ENCODE measurements around the gene AATF.
"Not testable (repeated sequence)": the region's sequence is repeated elsewhere in the genome, so short reads cannot be mapped to it uniquely, and the experiment has no call there.

Gene AATF

DNA sequence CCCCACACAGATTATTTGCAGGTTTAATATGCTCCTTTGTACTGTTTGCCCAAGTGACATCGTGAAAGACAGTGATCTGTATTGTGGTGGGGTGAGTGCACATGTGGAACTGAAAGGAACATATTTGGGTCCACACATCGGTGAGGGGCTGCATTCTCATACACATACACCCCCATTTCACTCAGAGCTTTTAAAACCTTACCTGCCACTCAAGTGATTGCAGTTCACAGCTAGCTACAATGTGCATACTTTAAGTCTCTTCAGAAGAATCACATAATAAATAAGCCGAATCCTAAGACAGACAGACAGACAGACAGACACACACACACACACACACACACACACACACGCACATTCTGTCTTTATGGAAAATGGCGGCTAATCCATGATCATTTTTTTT, 102.6 kb downstream of the AATF start:
- no peak for DNase-seq

DNA sequence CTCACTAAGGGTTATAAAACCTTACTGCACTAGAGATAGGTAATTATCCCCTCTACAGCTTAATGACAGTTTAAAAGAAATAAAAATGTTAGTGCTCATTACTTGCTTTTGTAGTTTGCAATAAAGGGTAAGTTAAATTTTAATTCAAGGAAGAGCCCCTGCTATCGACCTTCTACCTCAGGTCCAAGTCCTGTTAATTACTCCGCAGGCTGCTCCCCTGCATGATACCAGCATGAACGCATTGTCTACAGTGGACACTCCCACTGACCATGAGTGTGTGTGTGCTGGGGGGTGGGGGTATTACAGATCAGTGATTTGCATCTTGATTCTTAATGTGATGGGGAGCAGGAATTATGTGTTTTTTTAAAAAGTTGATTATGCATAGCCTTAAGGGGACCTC, 103.1 kb downstream of the AATF start:
- no peak for DNase-seq

DNA sequence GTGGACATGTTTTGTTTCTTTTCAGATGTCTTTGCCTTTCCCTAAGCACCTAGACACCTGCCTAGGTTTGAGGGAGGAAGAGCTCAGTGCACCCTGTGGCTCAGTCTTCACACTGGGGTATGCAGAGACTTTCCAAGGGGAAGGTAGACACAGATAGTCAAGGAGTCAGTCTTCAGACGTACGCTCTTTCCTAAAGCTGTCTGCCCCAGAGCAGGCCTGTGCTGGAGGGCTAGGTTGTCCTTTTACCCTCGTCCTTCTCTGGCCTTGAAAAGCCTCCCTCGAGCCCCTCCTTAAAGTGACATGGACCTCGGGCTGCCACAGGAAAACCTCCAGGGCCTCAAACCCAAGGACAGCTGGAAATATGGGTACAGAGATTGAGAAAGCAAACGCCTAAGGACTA, 103.7 kb downstream of the AATF start:
- DNase-seq, result no peak

DNA sequence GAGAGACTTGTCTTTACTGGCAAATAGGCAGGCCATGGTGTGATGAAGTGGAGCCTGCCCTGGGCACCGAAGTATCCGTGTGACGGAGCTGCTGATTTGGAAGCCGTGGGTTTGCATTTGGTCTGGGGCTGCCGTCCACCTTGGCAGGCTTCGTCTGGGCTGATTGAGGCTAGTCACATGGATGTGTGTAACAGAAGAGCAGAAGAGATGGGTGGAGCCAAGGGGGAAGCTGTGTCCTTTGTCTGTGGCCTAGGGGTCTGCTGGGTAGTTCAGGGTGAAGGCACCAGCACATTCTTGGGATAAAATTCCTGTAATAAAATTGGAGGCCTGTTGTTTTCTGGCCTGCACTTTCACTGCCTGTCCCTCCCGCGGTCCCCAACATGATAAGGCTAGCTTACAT, 106.1 kb downstream of the AATF start:
- DNase-seq, result no peak

DNA sequence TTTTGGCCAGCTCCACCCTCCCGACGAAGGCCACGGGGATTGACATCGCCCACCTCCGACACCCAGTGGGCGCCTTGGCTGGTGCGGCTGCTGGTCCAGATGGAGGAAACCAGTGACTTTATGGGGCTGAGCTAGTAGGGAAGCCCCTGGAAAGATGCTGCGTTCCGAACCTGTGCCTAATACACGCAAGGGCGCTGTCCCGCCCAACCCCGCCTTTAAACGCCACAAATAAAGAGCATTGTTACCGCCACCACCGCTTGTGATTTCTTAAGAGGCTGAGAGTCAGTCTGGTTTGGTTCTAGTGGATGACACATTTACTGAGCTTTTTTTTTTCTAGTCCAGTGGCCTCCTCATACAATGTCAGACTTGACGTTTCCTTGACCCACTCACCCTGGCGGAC, 107.9 kb downstream of the AATF start:
- DNase-seq, result no peak

DNA sequence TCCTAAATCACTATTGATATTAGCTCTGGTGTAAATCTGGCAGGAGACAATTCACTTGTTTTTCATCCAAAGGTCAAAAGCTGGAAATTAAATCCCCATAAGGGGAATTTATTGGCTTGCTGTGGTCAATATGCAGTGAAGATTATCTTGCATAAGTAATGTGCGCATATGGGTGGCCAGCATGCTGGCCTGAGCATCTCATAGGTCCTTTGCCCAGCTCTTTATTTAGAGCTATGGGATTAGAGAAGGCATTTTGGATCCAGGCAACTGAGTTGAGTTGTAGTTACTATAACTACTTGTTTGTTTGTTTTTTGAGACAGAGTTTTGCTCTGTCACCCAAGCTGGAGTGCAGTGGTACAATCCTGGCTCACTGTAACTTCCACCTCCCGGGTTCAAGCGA, 110.7 kb downstream of the AATF start:
- no peak for DNase-seq

DNA sequence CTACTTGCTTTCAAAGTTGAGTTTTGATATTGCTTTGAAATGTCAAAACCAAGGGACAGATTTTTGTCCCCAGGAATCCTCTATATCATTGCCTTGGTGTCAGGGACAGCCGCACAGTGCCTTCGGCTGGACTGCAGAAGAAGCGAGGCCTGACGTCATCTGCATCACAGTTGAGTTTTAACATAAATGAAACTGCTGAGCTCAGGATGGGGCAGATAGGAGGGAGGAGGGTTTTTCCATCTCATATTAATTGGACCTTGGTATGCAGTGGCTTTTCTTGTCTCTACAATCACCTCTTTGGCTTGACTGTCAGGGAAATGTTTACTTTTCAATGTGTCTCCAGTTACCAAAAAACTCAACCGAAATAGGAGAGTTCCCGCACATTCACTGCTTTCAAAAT, 111.3 kb downstream of the AATF start:
- DNase-seq, result no peak

DNA sequence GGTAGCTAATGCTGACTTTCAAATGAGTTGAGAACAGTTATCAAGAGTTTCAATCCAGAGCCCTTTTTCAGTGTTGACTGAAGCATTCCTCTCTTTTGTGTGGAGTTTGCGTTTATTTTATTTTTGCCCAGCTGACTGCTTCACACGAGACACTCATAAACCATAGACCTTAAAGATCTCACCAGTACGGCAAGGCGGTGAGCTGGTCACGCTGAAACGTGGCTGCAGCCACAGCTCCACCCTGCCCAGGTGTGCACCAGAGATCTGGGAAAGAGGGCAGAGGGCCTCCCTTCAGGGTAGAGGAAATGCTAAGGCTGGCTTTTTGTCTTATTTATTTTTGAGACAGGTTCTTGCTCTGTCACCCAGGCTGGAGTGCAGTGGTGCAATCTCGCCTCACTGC, 112.2 kb downstream of the AATF start:
- no peak for DNase-seq

DNA sequence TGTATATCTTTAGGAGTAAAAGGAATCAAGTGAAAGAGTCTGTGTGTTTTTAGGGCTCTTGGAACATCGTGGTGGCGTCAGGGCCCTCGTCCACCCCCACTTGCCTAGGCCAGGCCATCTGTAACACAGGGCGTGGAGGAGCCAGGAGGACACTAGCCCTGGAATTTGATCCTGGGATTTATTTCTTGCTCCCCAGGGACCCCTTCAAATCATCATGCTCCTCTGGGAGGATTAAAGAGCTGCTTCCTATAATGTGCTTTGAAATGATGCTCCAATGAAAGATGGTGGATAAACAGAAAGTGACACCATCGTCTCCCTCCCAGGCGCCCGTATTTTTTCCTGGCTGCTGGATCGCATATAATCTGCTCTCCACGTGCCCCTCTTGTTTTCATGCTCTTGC, 113.3 kb downstream of the AATF start:
- no peak for DNase-seq

DNA sequence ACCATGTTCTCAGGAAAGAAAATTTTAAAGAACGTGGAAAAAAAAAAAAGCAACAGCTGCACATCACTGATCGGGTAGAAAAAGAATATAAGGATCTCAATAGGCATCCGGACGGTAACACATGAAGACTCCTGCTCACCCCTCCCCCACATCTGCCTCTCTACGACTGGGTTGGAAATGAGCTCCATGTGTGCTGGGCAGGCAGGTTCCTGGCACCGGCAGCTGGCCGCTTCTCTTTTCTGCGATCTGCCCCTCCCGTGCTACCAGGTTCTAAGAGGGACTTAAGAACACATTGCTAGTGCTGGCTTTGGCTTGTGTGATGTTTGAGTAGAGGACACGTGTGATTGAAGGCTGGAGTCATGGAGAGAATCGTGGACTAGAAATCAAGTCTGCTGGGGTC, 115.5 kb downstream of the AATF start:
- DNase-seq, result no peak

DNA sequence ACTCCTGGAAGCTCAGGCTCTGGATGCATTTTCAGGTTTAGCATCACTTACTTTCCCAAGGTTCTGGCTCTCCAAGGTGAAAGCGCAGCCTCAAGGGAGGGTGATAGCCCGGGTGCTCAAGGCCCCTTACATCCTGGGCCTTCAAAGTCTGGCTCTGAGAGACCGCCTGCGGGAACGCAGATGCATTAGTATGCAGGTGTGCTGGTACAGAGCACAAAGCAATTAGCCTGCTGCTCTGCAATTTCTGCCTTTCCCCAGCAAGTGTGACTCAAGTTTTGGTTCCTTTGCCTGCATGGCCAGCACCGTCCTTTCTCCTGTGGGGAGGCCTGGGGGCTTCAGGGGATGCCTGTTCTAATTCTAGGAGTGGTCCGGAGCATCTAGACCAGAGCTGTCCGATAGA, 116.2 kb downstream of the AATF start:
- DNase-seq, result no peak

DNA sequence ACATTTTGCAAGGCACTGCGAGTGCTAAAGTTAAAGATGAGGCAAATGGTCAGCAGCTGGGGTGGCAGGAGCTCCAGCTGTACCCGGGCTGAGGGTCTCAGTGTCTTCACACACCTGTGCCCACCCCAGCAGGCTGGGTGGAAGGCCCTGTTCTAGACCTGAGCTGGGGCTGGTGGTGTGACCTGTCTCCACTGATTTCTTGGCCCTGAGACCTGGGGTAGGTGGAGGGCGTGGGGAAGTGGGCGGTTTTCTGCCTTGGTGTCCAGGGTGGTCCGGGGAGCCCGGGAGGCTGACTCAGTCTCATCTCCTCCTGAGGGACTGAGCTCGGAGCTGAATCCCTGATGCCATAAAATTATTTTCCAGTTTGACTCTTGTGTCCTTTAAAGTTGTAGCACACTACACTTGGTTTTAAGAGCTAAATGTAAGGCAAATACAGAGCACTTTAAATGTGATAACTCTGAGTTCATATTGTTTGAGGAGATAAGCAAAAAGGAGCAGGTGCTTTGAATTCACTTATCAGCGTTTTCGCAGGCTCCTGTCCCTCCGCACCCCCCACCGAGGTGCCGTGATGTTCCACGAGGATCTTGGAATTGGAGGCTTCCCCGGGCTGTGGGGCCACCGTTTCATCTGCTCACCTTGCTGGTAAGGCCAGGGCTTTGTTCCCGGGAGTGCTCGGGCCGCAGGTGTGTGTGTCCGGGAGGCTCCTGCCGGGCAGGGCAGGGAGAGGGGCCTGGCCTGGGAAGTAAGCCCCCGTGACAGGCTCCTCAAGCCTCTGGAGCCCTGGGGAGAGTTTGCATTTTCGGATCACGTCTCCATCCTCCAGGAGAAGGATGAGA, 117.0 kb downstream of the AATF start:
- DNase-seq, result no peak

DNA sequence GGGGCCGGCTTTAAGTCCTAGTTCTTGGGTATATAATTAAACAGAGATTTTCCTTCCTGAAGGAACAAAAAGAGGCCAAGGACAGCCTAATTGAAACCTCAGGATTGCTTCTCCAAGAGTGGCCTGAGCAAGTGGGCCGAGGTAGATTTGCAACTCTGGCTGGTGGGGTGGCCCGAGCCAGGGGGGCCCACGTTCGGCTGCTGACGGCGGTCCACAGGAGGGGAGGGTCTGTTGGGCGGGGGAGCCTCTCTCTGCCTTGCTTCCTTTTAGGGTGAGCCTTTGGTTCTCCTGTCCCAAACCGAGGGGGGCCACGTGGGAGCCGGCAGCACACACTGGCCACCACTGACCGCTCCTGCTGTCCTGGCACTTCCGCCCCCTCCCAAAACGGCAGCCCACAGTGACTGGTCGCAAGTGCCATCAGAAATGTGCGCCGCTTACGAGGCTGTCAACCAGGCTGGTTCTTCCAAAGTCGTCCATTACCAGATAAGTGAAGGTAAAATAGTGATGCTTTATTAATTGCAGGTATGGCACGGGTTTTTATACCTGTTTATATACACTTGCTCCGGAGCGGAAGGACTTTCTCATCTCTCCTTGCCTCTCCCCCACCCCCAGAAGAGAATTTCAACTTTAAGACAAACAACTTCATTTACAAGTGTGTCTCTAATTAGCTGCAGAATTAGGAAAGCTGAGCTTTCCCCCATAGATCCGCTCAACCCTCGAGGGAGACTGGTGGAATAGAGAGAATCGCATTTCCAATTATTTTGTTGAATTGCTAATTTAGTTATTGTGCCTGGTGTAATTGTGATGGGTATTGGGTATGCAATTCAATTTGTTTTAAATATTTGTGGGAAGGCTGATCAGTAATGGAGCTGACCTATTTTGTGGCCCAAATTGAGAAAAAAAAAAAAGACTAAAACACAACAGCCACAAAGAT, 117.8 kb downstream of the AATF start:
- no peak for DNase-seq

DNA sequence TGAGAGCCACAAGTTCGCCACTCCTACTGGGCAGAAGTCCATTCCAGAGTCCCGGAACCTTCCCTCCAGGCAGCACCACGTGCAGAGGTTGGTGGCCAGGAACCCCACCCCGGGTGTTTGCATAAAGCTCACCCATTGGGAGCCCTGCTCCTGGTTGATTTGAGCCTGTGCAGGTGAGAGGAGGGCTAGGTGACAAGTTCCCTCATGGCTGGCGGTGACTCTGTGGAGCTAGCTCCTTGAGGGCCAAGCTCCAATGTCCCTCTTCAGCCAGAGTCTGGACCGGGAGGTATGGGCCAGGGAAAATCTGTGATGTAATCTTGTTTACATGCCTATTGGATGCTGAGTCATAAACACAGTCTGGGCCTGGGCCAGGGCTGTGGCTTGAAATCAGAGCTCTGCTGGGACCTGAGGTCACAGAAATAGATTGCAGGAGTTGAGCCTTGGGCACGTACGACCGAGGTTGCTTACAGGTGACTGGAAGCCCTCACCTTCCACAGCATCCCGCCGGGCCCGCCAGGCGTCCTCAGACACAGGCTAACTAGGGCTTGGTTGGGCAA, 118.9 kb downstream of the AATF start:
- no peak for DNase-seq

DNA sequence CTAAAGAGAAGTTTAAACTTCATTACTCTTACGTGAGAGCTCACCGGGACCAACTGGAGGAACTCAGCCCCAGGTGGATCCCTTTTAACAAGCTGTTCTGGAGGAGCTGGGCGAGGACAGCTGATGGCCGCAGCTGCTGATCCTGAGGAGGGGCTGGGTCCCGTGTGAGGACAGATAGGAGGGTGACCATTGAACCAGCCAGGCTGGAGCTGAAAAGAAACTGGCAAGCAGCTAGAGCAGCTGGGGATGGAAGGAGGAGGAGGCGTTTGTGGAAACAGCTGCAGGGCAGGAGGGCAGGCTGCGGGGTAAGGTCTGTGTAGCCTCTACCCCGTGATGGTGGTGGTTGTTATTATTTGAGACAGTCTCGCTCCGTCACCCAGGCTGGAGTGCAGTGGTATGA, 119.5 kb downstream of the AATF start:
- no peak for DNase-seq

DNA sequence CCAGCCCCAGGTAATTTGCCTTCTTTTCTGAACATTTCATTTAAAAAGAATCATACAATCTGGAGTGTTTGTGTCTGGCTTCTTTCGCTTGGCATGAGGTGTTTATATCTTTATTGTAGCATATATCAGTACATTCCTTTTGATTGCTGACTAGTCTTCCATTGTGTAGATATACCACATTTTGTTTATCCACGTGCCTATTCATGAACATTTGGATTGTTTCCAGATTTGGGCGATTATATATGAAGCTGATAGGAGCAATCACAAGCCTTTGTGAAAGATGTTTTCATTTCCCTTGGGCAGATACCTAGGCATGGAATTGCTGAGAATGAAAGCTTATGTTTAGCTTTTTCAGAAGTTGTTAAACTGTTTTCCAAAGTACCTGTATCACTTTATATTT, 120.3 kb downstream of the AATF start:
- DNase-seq, result no peak

DNA sequence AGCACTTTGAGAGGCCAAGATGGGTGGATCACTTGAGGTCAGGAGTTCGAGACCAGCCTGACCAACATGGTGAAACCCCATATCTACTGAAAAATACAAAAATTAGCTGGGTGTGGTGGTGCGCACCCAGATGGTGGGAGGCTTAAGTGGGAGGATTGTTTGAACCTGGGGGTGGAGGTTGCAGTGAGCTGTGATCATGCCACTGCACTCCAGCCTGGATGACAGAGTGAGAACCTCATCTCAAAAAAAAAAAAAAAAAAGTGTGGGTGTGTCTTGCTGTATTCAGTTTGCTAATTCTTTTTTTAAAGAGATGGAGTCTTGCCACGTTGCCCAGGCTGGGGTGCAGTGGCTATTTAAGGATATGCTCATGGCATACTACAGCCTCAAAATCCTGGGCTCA, 124.7 kb downstream of the AATF start:
- DNase-seq, result not testable (repeated sequence)

DNA sequence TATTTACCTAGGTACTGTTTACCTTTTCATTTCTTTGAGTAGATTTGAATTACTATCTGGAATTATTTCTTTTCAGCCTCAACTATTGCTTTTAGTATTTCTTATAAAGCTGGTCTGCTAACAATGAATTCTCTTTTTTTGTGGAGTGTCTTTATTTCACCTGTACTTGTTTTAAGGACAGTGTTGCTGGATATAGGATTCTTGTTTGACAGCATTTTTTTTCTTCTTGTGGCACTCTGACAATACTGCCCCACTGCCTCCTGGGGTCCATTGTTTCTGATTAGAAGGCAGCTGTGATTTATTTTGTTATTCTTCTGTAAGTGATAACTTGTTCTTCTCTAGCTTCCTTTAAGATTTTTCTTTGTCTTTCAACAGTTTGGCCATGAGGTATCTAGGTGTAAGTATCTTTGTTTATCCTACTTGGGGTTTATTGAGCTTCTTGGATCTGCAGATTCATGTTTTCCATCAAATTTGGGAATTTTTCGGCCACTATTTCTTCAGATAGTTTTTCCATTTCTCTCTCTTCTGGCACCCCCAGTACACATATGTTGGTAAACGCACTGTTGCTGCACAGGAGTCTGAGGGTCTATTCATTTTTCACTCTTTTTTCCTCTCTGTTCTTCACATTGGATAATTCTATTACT, 130.4 kb downstream of the AATF start:
- no peak for DNase-seq

DNA sequence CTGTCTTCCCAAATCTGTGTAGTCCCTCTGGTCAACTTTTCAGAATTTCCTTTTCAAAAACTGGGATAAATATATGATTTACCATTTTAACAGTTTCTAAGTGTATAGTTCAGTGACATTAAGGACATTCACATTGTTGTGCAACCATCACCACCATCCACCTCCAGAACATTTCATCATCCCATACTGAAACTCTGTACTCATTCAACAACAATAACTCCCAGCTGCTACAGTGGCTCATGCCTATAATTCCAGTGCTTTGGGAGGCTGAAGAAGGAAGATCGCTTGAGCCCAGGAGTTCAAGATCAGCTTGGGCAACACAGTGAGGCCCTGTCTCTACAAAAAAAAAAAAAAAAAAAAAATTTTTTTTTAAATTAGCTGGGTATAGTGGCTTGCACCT, 131.0 kb downstream of the AATF start:
- no peak for DNase-seq

DNA sequence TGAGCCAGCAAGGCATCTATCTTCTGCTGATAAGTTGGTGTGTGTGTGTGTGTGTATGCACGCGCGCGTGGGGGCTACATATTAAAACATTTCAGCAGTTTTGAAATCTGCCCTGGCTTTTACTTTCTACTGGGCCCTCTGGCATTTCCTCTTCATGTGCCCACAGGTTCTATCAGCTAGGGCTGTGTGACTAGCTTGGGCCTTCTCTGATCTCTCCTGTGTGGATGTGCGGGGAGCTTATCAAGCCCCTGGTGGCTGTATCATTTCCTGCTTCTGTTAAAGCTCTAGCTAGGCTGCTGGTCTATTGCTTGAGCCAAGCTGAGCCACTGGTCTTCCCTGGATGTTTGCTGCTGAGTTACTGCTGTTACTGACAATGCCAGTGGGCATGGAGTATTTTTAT, 132.5 kb downstream of the AATF start:
- no peak for DNase-seq

DNA sequence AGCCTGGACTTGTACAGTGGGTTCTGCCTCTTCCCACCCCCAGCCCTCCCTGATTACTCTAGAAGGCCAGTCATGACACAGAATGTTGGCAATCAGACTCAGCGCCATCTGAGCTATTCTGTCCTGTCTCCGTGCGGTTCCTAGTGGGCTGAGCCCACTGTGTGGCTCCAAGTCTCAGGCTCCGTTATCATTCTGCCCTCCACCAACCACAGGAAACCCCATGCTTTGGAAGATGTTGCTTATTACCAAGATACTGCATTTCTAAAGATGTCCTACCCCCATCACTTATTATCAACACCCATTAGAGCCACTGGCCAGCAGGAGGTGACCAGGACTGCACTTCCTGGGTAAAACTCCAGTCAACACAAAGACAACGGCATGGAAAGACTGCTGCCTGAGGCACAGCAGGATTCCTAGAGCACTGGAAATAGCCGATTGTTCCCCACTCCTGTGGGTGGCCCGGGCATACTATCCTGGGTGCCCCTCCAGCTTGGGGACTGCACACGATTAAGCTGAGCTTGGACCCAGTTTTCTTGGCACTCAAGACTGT, 133.6 kb downstream of the AATF start:
- DNase-seq, result no peak

DNA sequence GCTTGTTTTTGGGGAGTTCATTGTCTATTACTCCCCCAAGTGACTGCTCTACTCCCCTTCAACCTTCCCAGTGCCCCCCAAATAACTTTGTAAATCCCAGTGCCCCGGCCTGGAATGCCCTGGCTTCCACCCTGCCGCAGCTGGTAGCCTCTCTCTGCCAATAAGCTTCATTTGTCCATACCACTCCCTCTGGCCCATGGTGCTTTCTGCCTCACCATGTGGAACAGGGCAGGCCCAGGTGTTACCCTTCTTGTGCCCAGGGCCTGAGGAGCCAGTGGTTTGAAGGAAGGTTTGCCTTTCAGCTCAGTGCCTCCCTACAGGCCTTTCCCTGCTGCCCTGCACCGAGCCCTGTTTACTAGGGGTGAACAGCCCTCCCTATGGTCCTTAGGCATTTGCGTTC, 134.2 kb downstream of the AATF start:
- DNase-seq, result no peak

DNA sequence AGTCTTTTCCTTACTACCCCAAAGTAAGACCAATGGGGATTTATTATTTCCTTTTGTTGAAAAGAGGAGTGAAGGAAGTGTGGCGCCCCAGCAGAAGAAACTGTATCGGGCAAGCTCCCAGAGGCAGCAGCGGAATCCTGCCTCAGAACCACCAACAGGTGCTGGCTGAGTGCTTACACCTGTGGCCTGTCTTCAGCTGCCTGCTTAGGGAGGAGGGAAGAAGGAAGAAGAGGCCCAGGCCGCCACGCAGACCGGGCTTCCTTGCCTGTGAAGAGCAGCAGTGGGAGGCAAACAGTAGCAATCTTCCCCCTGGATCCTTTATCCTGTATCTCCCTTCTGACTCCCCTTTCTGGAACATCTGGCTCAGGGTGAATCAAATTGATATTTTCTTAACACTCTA, 134.7 kb downstream of the AATF start:
- DNase-seq, result no peak
